Measurements from ENCODE around the gene RASGEF1B.
"Not testable (repeated sequence)": the region's sequence is repeated elsewhere in the genome, so short reads cannot be mapped to it uniquely, and the experiment has no call there.

RASGEF1B gene

GRCh38 chr4:81486502-81486901 lies 14.8 kb upstream of the RASGEF1B start:
- no peak for DNase-seq
- peaks cover 4% of the 10 kb centered on the region for H3K36me3 Mint-ChIP-seq
- H3K9me3 Mint-ChIP-seq: peaks cover 8% of the 10 kb centered on the region
- CTCF ChIA-PET: no interaction called here
- H3K27ac Mint-ChIP-seq: no peak overlapping the region
- H3K4me1 Mint-ChIP-seq: peaks cover 10% of the 10 kb centered on the region
- no peak overlapping the region for H3K4me3 Mint-ChIP-seq
- H3K27me3 Mint-ChIP-seq: peaks cover 5% of the 10 kb centered on the region

GRCh38 chr4:81485310-81485980 lies 13.7 kb upstream of the RASGEF1B start:
- Mint-ChIP-seq H3K27me3 (peaks cover 5% of the 10 kb centered on the region), H3K4me1 (peaks cover 3% of the 10 kb centered on the region), H3K9me3 (peaks cover 4% of the 10 kb centered on the region), H3K4me3 (no peak overlapping the region), H3K27ac (no peak overlapping the region), H3K36me3 (peaks cover under 1% of the 10 kb centered on the region)
- CTCF ChIA-PET: no interaction called here
- DNase-seq: no peak

- Mint-ChIP-seq H3K27ac (no peak overlapping the region), H3K4me1 (no peaks in the 10 kb centered on the region), H3K4me3 (no peak overlapping the region), H3K9me3 (no peaks in the 10 kb centered on the region), H3K36me3 (no peaks in the 10 kb centered on the region), H3K27me3 (no peaks in the 10 kb centered on the region)
- CTCF ChIA-PET: interaction anchor here (1.4 kb wide), 1 partner anchor 9 kb away, joined by 3 read pairs; no protein-coding TSS in a partner anchor
- DNase-seq: no peak
These were observed 10.6 kb upstream of the RASGEF1B start for GRCh38 chr4:81482326-81482725.

DNA sequence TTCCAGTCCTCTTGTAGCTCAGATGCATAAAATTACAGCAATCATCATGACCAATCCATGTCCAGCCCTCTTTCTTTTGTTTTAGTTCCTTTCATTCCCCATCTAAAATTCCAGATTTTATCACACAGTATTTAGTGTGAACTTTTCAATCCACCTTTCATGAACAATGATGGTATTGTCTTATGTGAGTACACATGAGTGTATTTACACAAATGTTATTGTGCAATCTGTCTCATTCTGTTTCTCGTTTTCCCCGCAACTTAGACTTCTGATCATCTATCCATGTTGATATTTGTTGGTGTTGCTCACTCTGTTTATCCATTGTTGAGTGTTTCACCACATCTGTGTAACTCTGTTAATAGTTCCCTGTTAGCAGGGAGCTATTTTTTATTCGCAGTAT lies 9.4 kb upstream of the RASGEF1B start:
- no peaks in the 10 kb centered on the region for H3K4me1 Mint-ChIP-seq
- no peaks in the 10 kb centered on the region for H3K27me3 Mint-ChIP-seq
- H3K36me3 Mint-ChIP-seq: no peaks in the 10 kb centered on the region
- H3K4me3 Mint-ChIP-seq: no peak overlapping the region
- H3K9me3 Mint-ChIP-seq: no peaks in the 10 kb centered on the region
- CTCF ChIA-PET: interaction anchor here (1.4 kb wide), 1 partner anchor 10 kb away, joined by 3 read pairs; no protein-coding TSS in a partner anchor
- no peak for DNase-seq
- no peak overlapping the region for H3K27ac Mint-ChIP-seq

DNA sequence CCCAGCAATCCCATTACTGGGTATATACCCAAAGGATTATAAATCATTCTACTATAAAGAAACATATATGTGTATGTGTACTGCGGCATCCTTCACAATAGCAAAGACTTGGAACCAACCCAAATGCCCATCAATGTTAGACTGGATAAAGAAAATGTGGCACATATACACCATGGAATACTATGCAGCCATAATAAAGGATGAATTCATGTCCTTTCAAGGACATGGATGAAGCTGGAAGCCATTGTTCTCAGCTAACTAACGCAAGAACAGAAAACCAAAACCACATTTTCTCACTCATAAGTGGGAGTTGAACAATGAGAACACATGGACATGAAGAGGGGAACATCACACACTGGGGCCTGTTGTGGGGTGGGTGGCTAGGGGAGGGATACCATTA lies 7.9 kb upstream of the RASGEF1B start:
- H3K27ac Mint-ChIP-seq, DNase-seq, H3K4me1 Mint-ChIP-seq, H3K27me3 Mint-ChIP-seq, H3K9me3 Mint-ChIP-seq, H3K4me3 Mint-ChIP-seq, H3K36me3 Mint-ChIP-seq, CTCF ChIA-PET: not testable (repeated sequence)

- DNase-seq, H3K27ac Mint-ChIP-seq, CTCF ChIA-PET, H3K36me3 Mint-ChIP-seq, H3K9me3 Mint-ChIP-seq, H3K4me3 Mint-ChIP-seq: not testable (repeated sequence)
- Mint-ChIP-seq H3K27me3 (peaks cover 15% of the 10 kb centered on the region), H3K4me1 (peaks cover 29% of the 10 kb centered on the region)
These were observed 1.9 kb upstream of the RASGEF1B start for GRCh38 chr4:81473331-81474265.

- H3K4me1 Mint-ChIP-seq: peaks cover 29% of the 10 kb centered on the region
- peak overlapping the region; percentile 92 for H3K27ac Mint-ChIP-seq
- CTCF ChIA-PET: interaction anchor here (1.0 to 3.5 kb wide), 2 partner anchors 298 to 372 kb away, joined by 3 to 28 read pairs; no protein-coding TSS in a partner anchor
- no peaks in the 10 kb centered on the region for H3K36me3 Mint-ChIP-seq
- DNase-seq: peak; percentile 58
- H3K9me3 Mint-ChIP-seq: no peaks in the 10 kb centered on the region
- peaks cover 15% of the 10 kb centered on the region for H3K27me3 Mint-ChIP-seq
- peak overlapping the region; percentile 81 for H3K4me3 Mint-ChIP-seq
These were observed 825 bp upstream of the RASGEF1B start for GRCh38 chr4:81472281-81473182.

- H3K27ac Mint-ChIP-seq: peak overlapping the region; percentile 82
- no peaks in the 10 kb centered on the region for H3K9me3 Mint-ChIP-seq
- CTCF ChIA-PET: interaction anchor here (0.6 to 3.5 kb wide), 7 partner anchors 18 to 374 kb away, joined by 3 to 28 read pairs (median 3); no protein-coding TSS in a partner anchor
- no peaks in the 10 kb centered on the region for H3K36me3 Mint-ChIP-seq
- peak overlapping the region; percentile 81 for H3K4me3 Mint-ChIP-seq
- peaks cover 29% of the 10 kb centered on the region for H3K4me1 Mint-ChIP-seq
- H3K27me3 Mint-ChIP-seq: peaks cover 15% of the 10 kb centered on the region
- DNase-seq: no peak
These were observed 464 bp downstream of the RASGEF1B start for GRCh38 chr4:81471298-81471587.

- Mint-ChIP-seq H3K27ac (peak overlapping the region; percentile 82), H3K4me1 (peaks cover 29% of the 10 kb centered on the region), H3K36me3 (no peaks in the 10 kb centered on the region), H3K4me3 (peak overlapping the region; percentile 81), H3K9me3 (no peaks in the 10 kb centered on the region), H3K27me3 (peaks cover 15% of the 10 kb centered on the region)
- CTCF ChIA-PET: interaction anchor here (0.6 to 4.3 kb wide), 12 partner anchors 20 to 798 kb away, joined by 3 to 28 read pairs (median 3); no protein-coding TSS in a partner anchor
- peak; percentile 53 for DNase-seq
These were observed 1.0 kb downstream of the RASGEF1B start for GRCh38 chr4:81470456-81471297.

DNA sequence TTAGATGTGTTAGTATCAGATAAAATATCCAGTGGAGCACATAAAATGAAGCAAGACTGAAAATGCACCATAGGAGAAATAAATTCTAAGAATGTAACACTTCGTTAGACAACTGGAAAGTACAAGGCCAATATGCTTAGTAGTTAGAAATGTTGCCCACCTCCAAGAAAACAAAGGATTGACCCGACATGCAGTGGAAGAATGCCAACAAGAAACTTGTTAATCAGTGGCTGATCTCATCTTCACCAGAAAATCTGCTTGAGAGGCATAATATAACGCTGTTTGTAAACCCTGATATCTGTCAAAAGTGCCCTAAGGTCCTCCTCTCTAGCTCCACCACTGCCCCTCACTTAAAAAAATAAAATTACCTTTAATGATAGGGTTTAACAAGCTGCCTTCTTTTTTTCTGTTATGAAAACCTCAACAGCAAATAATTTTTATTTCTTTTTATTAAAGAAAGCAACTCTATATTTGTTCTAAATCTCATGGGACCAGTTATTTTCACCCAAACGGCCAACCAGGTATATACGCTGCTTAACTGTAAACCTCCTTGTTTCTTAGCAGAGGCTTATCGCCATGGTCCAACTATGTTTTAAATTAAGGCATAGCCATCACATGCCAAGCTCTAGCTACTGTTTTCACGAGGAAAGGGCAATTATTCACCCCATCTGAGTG lies 1.8 kb downstream of the RASGEF1B start:
- H3K27me3 Mint-ChIP-seq: peaks cover 15% of the 10 kb centered on the region
- no peaks in the 10 kb centered on the region for H3K9me3 Mint-ChIP-seq
- H3K27ac Mint-ChIP-seq: no peak overlapping the region
- H3K36me3 Mint-ChIP-seq: no peaks in the 10 kb centered on the region
- DNase-seq: no peak
- CTCF ChIA-PET: interaction anchor here (0.6 to 4.3 kb wide), 11 partner anchors 21 to 799 kb away, joined by 3 to 28 read pairs (median 3); no protein-coding TSS in a partner anchor
- peaks cover 29% of the 10 kb centered on the region for H3K4me1 Mint-ChIP-seq
- H3K4me3 Mint-ChIP-seq: peak overlapping the region; percentile 81

- Mint-ChIP-seq H3K4me3 (no peak overlapping the region), H3K4me1 (peaks cover 29% of the 10 kb centered on the region), H3K9me3 (no peaks in the 10 kb centered on the region), H3K36me3 (no peaks in the 10 kb centered on the region), H3K27ac (no peak overlapping the region), H3K27me3 (peaks cover 9% of the 10 kb centered on the region)
- no peak for DNase-seq
- CTCF ChIA-PET: interaction anchor here (1.9 to 4.8 kb wide), 3 partner anchors 22 to 376 kb away, joined by 6 to 74 read pairs (median 21); no protein-coding TSS in a partner anchor
These were observed 3.0 kb downstream of the RASGEF1B start for GRCh38 chr4:81468678-81469077.

GRCh38 chr4:81467672-81467964 lies 4.1 kb downstream of the RASGEF1B start:
- no peak overlapping the region for H3K27ac Mint-ChIP-seq
- H3K36me3 Mint-ChIP-seq: no peaks in the 10 kb centered on the region
- peaks cover 9% of the 10 kb centered on the region for H3K27me3 Mint-ChIP-seq
- peaks cover 23% of the 10 kb centered on the region for H3K4me1 Mint-ChIP-seq
- no peak for DNase-seq
- H3K4me3 Mint-ChIP-seq: no peak overlapping the region
- CTCF ChIA-PET: interaction anchor here (0.6 to 4.8 kb wide), 32 partner anchors 9 to 801 kb away, joined by 3 to 74 read pairs (median 3); no protein-coding TSS in a partner anchor
- H3K9me3 Mint-ChIP-seq: no peaks in the 10 kb centered on the region
